CD4-positive, alpha-beta T cell (primary cell): ENCODE measurements around the gene RAMACL. TPM values are rescaled to one million over a fixed set of nuclear protein-coding genes. Genes with fewer than 3 reads are reported as not detected.

Source experiments
- ATAC-seq: fragments of 200-7000 bp; cut with Tn5 transposase; one replicate; pipeline ENCODE4 v1.10.0; 2022; ENCODE audit warnings: mild to moderate bottlenecking; ENCODE audit not compliant: poor library complexity
- CTCF ChIA-PET: fragments of 350-600 bp; sonication (Branson Sonifier 250); formaldehyde crosslinking; loops from one replicate; lab custom pipeline; 2021; ENCODE audit warnings: antibody characterized with exemption, inconsistent platforms; lab: Charles Lee
- POLR2A ChIA-PET: fragments of 350-600 bp; sonication (Branson Sonifier 250); formaldehyde crosslinking; loops from one replicate; lab custom pipeline; 2021; ENCODE audit warnings: antibody characterized with exemption, inconsistent platforms; lab: Charles Lee
- DNase-seq, 14 experiments: peaks; one replicate each; pipeline ENCODE4 v3.0.0-alpha.2; 2013 to 2020; ENCODE audit warnings: mixed read lengths in 2 of 14
- H3K27ac ChIP-seq, 2 donors: one replicate each; pipeline versions ENCODE4 v1.5.1 to v1.7.0; 2013; ENCODE audit warnings: low read length in 2 of 2, low read depth in 1 of 2, mild to moderate bottlenecking in 1 of 2
- H3K27me3 ChIP-seq, 2 experiments: 1 replicate in 1 of 2; 2 replicates in 1 of 2; pipeline versions ENCODE4 v1.6.1 to v1.7.0; 2013; ENCODE audit warnings: low read length in 2 of 2, control low read depth in 1 of 2, mild to moderate bottlenecking in 1 of 2, moderate library complexity in 1 of 2; ENCODE audit not compliant: insufficient read depth in 2 of 2, control insufficient read depth in 1 of 2
- H3K36me3 ChIP-seq: one replicate; pipeline ENCODE4 v1.6.1; 2013; ENCODE audit warnings: low read length, control low read depth; ENCODE audit not compliant: insufficient read depth
- H3K4me1 ChIP-seq: one replicate; pipeline ENCODE4 v1.6.1; 2013; ENCODE audit warnings: low read length, control low read depth; ENCODE audit not compliant: insufficient read depth
- H3K4me3 ChIP-seq: one replicate; pipeline ENCODE4 v1.5.1; 2013; ENCODE audit warnings: mild to moderate bottlenecking, low read length, moderate library complexity
- H3K9me3 ChIP-seq, 2 experiments: 1 replicate in 1 of 2; 2 replicates in 1 of 2; pipeline versions ENCODE4 v1.6.1 to v1.7.0; 2013; ENCODE audit warnings: low read length in 2 of 2, mild to moderate bottlenecking in 2 of 2, control low read depth in 1 of 2, moderate library complexity in 1 of 2; ENCODE audit not compliant: control insufficient read depth in 1 of 2, insufficient read depth in 1 of 2
- H3K27ac Mint-ChIP-seq: one replicate; pipeline ENCODE4 v1.8.0; 2020; ENCODE audit warnings: mixed read lengths
- H3K27me3 Mint-ChIP-seq: one replicate; pipeline ENCODE4 v1.8.0; 2021; ENCODE audit warnings: mixed read lengths
- H3K36me3 Mint-ChIP-seq: one replicate; pipeline ENCODE4 v1.8.0; 2021; ENCODE audit warnings: low read depth, mixed read lengths
- H3K4me1 Mint-ChIP-seq: one replicate; pipeline ENCODE4 v1.8.0; 2021; ENCODE audit warnings: low read depth, mixed read lengths
- H3K4me3 Mint-ChIP-seq: one replicate; pipeline ENCODE4 v1.8.0; 2020; ENCODE audit warnings: mild to moderate bottlenecking, mixed read lengths
- H3K9me3 Mint-ChIP-seq: one replicate; pipeline ENCODE4 v1.8.0; 2020; ENCODE audit warnings: mixed read lengths
- intact Hi-C, 2 experiments: fragments of 100-400 bp; cut with DNase I in 1 of 2; cut with micrococcal nuclease in 1 of 2; formaldehyde crosslinking; loops; one replicate each; pipeline versions ENCODE4 v1.15.1 to v1.9.0; 2023 to 2025; cut with DNase I, micrococcal nuclease
- total RNA-seq, 174 experiments: library from RNA in 2 of 174; stranded (reverse) in 2 of 174; gene quantifications; one replicate each; pipeline ENCODE4 v1.2.3 and lab custom pipeline; 2021 to 2026
- TF ChIP-seq, protein P1 (sequence below): fragments of 200-600 bp; IDR thresholded peaks from one replicate; pipeline ENCODE4 v1.8.0; 2022; ENCODE audit warnings: antibody characterized with exemption, mild to moderate bottlenecking

RAMACL gene
- total RNA-seq, 2 experiments from 2014 or later: 0.52 to 0.75 TPM

DNA sequence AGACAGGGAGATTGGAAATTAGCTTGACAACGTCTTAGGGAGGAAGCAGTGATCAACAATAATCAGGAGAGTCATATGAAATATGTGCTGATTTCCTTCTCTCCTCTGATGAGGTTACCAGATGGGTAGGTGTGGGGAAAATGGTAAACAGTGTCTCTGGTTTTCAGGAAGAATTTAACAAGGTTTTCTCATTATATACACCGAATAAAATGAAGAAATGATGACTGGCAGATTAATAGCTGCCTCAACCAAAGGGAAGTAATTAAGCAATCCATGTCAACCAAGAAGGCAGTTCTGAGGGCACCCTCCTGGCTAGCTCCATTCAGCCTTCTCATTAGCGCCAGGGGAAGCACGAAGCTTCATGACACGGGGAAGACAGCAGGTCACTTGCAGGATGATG is 12.7 kb upstream of the RAMACL start:
- no peaks in the 10 kb centered on the region for H3K36me3 ChIP-seq
- no peak overlapping the region for H3K27ac ChIP-seq
- DNase-seq: no peak
- ChIA-PET CTCF (no interaction called here), POLR2A (interaction anchor here (1.0 kb wide), 1 partner anchor 86 kb away, joined by 3 read pairs; no protein-coding TSS in a partner anchor)
- H3K27me3 ChIP-seq: no peaks in the 10 kb centered on the region
- no peaks in the 10 kb centered on the region for H3K9me3 ChIP-seq
- TF ChIP-seq, protein P1, sequence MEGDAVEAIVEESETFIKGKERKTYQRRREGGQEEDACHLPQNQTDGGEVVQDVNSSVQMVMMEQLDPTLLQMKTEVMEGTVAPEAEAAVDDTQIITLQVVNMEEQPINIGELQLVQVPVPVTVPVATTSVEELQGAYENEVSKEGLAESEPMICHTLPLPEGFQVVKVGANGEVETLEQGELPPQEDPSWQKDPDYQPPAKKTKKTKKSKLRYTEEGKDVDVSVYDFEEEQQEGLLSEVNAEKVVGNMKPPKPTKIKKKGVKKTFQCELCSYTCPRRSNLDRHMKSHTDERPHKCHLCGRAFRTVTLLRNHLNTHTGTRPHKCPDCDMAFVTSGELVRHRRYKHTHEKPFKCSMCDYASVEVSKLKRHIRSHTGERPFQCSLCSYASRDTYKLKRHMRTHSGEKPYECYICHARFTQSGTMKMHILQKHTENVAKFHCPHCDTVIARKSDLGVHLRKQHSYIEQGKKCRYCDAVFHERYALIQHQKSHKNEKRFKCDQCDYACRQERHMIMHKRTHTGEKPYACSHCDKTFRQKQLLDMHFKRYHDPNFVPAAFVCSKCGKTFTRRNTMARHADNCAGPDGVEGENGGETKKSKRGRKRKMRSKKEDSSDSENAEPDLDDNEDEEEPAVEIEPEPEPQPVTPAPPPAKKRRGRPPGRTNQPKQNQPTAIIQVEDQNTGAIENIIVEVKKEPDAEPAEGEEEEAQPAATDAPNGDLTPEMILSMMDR: no peak
- Mint-ChIP-seq H3K4me3 (no peak overlapping the region), H3K9me3 (no peaks in the 10 kb centered on the region), H3K27ac (no peak overlapping the region), H3K4me1 (no peaks in the 10 kb centered on the region), H3K27me3 (no peaks in the 10 kb centered on the region), H3K36me3 (no peaks in the 10 kb centered on the region)
- H3K4me3 ChIP-seq: no peak overlapping the region
- intact Hi-C loops: no loop called here
- ATAC-seq: no peak
- no peaks in the 10 kb centered on the region for H3K4me1 ChIP-seq

GRCh38 chr6:166598441-166599138 is 12.1 kb upstream of the RAMACL start:
- no peak for ATAC-seq
- intact Hi-C loops: no loop called here
- H3K36me3 Mint-ChIP-seq: no peaks in the 10 kb centered on the region
- peak in 2 of 14 experiments; percentile 17 to 35 for DNase-seq
- Histone ChIP-seq H3K4me3 (no peak overlapping the region), H3K36me3 (no peaks in the 10 kb centered on the region), H3K27me3 (no peaks in the 10 kb centered on the region), H3K9me3 (no peaks in the 10 kb centered on the region), H3K27ac (no peak overlapping the region), H3K4me1 (no peaks in the 10 kb centered on the region)
- TF ChIP-seq, protein P1: no peak
- H3K4me3 Mint-ChIP-seq: no peak overlapping the region
- ChIA-PET CTCF (no interaction called here), POLR2A (interaction anchor here (1.0 kb wide), 1 partner anchor 86 kb away, joined by 3 read pairs; no protein-coding TSS in a partner anchor)
- no peaks in the 10 kb centered on the region for H3K4me1 Mint-ChIP-seq
- H3K27ac Mint-ChIP-seq: no peak overlapping the region
- H3K9me3 Mint-ChIP-seq: no peaks in the 10 kb centered on the region
- H3K27me3 Mint-ChIP-seq: no peaks in the 10 kb centered on the region

DNA sequence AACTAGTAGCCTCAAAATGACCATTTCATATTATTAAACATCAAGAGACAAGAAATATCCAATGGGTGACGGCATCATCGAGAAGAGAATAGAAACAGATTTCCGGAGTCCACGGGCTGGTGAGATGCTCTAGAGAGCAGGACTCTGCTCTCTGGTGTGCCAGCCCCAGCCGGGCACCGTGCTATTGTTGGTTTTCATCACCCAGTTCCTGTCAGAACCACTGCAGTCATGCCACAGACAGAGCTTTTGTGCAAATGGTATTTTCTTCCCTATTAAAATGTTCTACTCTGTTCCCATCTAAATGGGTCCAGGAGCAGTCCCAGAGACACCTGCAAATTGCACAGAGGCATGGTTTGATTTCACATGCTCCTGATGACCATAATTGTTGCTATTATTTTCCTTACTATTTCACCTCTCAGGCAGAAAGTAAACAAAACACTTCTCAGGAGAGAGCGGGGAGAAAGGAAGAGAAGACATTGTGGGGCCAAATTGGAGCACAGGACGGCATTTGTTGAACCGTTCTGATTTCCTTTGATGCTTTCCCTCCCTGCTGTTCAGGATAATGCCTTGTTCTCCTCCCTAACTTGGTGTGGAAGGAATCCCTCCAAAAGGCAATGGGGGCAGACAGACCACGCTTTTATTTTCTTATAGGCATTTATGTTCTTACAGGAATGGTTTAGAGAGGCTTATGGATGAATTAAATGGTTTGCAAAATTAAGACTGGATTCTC is 11.4 kb upstream of the RAMACL start:
- ATAC-seq: no peak
- CTCF ChIA-PET: no interaction called here
- Mint-ChIP-seq H3K27ac (no peak overlapping the region), H3K36me3 (no peaks in the 10 kb centered on the region), H3K4me3 (no peak overlapping the region), H3K27me3 (no peaks in the 10 kb centered on the region), H3K9me3 (no peaks in the 10 kb centered on the region), H3K4me1 (no peaks in the 10 kb centered on the region)
- H3K27me3 ChIP-seq: no peaks in the 10 kb centered on the region
- intact Hi-C loops: no loop called here
- H3K36me3 ChIP-seq: no peaks in the 10 kb centered on the region
- DNase-seq: no peak
- no peaks in the 10 kb centered on the region for H3K9me3 ChIP-seq
- POLR2A ChIA-PET: no interaction called here
- no peak overlapping the region for H3K27ac ChIP-seq
- no peak overlapping the region for H3K4me3 ChIP-seq
- TF ChIP-seq, protein P1: no peak
- H3K4me1 ChIP-seq: no peaks in the 10 kb centered on the region
